ENCODE measurements around the gene PPP1R3G.
"Not testable (repeated sequence)": the region's sequence is repeated elsewhere in the genome, so short reads cannot be mapped to it uniquely, and the experiment has no call there.

Gene PPP1R3G

DNA sequence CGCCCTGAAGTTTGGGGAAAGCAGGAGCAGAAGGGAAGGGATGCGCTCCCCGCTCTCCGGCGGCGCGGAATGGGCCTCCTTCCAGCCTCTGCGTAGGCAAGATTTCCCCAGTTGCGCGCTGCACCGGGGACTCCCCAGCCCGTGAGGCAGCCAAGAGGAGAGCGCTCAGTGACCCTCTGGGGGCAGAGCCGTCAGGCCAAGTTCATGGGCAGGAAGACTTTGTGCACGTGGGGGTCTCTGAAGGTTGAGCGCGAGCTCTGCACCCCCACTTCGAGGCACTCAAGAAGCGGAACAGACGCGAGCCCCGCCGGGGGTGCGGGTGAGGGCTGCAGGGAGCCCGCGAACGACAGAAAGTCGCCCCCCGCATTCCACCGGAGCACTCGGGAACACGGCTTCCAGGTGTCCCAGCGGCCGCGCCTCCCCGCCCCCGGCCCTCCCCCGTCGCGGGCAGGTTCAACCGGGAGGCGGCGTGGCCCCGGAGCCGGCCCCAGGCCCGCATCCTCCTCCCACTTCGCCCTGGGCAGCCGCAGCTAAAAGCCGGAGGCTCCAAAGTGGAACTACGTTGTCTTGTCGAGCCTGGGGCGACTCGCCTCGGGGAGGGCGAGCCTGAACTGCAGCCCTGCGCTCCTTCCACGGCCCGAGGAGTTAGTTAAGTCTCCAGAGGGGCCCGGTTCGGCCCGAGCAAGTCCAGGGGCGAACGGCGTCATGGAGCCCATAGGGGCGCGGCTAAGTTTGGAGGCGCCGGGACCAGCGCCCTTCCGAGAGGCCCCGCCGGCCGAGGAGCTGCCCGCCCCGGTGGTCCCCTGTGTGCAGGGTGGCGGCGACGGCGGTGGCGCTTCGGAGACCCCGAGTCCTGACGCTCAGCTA is at the start of gene PPP1R3G:
TSS of gene PPP1R3G (plus strand) at position 561 of the 867 bp plus-strand sequence. CDS start at position 706, 145 bp downstream.
- DNase-seq, result peak; percentile 33 to 46

DNA sequence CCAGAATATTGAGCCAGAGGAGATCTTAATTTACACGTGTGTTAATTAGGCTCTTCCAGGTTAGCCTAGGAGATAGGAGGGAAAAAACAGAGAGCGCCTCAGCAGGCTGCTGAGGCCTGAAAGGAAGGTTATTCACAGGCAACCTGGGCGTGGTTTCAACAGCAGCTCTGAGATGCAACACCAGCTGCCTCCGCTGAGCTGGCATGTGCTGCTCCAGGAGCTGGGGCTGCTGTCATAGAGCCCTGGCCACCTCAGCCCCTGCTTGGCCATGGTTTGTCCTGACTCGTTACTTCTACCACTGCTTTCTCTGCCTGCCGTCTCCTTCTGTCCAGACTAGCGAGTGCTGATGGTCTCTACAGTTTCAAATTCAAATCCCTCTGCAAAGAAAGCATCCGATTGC is 48.9 kb upstream of the PPP1R3G start:
- DNase-seq, result no peak

DNA sequence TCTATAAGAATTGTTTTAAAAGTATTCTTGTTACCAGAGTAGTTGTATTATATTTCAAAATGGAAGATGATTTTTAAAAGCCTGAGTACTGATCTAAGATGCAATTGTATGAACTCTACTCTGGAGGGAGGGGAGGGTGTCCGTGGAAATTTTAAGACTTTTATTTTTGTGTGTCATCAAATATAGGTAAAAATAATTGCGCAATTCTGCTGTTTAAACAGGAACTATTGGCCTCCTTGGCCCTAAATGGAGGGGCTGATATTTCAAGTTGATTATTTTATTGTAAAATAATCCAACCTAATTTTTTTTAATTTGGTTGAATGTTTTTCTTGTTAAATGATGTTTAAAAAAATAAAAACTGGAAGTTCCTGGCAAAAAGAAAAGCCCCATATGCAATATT is 43.2 kb upstream of the PPP1R3G start:
- no peak for DNase-seq

DNA sequence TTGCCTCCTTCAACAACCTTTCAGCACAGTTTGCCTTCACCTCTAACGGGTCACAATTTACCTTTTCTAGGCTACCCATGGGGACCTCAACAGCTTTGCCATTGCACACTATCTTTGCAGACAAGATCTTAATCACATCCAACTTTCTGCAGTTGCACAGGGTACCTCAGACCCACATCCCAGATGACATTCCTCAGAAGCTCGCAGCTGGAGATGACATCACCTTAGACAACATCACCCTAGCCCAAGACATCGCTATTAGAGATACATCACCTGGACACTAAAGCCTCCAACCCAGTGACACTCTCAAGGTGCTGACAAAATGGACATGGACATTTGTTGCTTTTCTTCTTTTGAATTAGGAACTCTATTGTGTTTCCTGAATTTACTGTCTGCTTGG is 42.7 kb upstream of the PPP1R3G start:
- no peak for DNase-seq

DNA sequence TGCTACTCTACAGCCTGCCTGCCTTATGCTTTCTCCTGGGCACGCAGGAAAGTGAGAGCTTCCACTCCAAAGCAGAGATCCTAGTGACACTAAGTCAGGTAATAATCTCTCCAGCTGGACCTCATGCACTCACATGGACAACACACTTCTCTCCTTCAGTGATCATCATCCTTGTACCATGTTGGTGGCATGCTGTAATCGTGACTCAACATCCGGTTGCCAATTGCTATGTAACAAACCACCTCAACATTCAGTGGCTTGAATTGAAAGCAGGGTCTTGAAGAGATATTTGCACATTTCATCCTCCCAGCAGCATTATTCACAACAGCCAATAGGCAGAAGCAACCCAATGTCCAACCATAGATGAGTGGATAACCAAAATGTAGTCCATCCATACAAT is 40.3 kb upstream of the PPP1R3G start:
- no peak for DNase-seq

DNA sequence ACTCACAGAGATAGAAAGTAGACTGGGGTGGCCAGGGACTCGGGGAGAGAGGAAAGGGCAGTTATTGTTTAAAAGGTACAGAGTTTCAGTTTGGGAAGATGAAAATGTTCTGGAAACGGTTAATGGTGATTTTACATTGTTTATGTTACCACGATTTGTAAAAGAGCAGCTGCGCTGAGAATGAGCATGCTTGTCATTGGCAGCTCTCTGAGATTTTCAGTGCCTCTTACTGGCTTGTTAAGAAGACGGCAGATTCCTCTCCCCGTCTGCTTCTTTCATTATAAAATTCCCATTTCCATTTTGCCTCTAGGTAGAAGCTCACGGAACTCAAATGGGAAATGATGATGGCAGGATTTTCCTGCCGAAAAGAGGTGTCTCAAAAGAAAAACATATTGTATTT is 39.7 kb upstream of the PPP1R3G start:
- no peak for DNase-seq

DNA sequence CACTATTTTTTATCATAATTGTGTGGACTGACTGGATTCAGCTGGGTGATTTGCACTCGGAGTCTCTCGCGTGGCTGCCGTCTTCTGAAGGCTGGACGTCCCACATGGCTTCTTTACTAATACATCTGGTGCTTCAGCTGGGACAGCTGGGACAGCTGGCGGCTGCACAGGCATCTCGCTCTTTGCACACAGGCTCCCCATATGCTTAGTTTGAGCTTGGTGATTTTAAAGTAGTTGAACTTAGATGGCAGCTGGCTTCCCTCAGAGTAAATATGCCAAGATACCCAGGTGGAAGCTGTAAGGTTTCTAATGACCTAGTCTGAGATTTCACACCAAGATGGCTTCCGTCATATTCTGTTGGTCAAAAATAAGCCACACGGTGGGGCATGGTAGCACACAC is 38.7 kb upstream of the PPP1R3G start:
- no peak for DNase-seq

DNA sequence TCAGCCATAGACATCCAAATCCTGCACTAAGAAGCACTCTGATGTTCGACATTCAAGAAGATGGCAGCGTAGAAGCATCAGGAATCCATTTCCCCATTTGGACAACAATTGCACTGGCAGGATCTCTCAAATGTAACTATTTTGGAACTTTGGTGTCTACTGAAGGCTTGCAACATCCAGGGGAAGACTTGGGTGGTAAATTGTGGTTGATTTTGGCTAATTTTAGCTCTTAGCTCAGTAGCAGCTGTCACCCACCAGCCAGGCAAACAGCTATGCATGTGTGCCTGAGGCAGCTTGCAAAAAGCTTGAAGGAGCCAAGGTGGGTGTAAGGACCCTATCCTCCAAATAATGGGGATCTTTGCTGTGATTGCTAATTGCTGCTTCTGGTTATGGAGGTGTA is 35.1 kb upstream of the PPP1R3G start:
- DNase-seq, result no peak

DNA sequence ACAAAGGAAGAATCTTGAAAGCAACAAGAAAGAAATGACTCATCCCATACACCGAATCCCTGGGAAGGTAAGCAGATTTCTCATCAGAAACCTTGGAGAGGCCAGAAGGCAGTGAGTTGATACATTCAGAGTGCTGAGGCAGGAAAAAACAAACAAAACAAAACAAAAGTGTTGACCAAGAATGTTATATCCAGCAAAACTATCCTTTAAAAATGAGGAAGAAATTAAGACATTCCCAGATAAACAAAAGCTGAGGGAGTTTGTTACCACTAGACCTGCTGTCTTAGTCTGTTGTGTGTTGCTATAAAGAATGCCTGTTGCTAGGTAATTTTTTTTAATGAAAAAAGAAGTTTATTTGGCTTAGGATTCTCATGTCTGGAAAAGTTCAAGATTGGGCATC is 33.7 kb upstream of the PPP1R3G start:
- DNase-seq, result no peak

DNA sequence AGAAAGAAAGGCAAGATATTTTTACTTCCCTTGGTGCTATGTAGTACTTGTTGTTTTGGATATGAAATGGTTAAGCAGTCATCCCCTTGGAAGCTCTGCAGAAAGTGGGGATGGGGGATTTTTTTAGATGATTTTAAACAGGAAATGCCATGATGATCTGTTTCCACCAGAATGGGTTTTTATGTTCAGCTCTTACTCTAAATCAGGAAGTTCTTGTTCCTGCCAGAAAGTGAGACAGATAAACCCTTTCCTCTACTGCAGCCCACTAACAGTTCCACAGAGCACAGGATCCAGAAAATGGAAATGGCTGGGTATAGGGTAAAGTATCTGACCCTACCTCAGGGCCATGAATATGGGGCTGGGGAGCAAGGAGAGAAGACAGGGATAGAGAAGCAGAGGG is 32.1 kb upstream of the PPP1R3G start:
- DNase-seq, result no peak

DNA sequence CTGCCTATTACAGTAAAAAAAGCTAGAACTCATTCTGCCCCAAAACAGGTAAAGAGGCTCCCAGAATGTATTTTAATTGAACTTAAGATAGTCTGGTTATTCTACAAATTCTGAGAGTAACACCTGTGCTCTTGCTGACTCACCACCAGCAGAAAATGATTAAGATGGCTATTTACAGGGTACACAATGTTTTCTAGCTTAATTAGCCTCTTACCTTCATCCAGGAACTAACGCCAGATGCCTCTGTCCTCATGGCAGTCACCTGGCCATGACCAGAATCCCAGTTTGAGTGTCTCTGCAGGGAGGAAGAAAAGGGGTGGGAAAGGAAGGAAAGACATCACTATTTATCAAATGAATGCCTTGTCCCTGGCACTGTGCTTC is 31.3 kb upstream of the PPP1R3G start:
- DNase-seq, result no peak

DNA sequence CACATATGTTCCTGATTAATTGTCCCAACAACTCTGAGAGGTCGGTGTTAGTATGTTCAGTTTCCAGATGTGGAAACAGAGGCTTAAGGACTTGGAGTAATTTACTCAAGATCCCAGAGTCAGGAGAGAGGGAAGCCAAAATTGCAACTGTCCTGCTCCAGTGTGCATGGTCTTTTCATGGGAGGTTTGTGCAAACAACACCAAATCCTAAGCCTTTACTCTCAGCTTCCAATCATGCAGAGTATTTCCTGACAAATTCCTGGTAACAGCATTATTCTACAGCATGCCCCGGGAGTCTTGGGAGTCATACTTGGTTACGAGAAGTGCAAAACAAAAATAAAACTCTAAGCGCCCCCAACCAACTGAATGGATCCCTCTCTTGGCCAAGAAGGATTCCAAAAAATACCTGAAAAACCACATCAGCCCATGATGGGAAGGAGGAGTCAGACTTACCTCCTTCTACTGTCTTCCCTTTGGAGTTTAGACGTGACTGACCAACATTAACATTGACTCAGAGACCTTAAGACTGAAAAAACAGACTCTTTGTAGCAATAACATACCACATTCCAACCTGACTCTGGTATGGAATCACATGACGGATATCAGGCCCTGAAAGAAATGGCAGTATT is 30.8 kb upstream of the PPP1R3G start:
- no peak for DNase-seq

DNA sequence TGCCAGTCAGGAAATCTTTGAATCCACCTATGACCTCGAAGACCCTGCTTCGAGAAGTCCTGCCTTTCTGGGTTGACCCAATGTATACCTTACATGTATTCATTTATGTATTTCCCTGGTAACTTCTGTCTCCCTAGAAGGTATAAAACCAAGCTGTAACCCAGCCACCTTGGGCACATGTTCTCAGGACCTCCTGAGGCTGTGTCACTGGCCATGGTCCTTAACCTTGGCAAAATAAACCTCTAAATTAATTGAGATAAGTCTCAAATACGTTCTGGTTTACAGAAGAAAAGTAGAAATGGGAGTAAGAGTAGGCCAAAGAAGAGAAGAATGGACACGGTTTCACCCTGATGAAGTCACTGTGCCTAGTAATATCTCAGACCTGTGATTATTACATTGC is 30.0 kb upstream of the PPP1R3G start:
- no peak for DNase-seq

DNA sequence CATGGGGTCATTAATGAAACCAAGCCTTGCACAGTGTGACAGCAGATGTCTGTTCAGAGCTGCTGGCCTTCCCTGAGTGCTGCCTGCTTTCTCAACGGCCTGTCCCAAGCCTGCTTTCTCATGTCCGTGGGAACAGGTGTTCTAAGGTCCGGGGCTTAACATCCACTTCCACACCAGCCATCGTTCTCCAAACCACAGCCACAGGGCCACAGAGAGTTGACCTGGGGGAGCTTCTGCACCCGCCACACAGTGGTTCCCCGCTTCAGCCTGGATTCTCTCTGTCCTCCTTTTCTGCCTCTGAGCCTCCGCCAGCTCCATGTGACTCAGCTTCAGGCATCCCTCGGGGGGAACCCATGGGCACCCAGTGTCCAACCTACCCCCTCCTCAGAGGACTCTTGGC is 26.9 kb upstream of the PPP1R3G start:
- DNase-seq, result no peak

DNA sequence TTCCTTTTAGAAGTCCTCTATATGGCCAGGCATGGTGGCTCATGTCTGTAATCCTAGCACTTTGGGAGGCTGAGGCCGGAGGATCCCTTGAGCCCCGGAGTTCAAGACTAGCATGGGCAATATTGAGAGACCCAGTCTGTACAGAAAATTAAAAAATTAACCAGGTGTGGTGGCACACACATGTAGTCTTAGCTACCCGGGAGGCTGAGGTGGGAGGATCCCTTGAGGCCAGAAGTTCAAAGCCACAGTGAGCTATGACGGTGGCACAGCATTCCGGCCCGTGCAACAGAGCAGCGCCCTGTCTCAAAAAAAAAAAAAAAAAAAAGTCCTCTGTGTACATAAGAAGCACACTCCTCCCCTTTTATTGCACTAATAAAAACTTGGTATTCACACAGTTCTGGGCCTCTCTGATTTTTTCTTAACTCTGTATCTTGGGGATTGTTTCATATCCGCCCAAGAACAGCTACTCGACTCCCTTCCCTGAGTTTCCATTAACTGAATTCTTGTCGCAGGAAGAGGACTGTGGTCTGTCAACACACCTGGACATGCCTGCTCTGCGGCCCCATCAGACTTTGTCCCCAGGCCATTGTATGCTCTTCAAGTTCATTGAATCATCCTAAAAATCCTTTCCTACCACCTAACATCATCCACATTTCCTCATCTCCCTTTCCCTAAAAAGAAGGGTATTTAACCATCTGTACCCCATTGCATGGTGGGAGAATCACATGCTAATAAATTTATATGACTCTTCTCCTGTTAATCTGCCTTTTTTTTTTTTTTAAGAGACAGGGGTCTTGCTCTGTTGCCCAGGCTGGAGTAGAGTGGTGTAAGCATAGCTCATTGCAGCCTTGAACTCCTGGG is 25.9 kb upstream of the PPP1R3G start:
- no peak for DNase-seq

DNA sequence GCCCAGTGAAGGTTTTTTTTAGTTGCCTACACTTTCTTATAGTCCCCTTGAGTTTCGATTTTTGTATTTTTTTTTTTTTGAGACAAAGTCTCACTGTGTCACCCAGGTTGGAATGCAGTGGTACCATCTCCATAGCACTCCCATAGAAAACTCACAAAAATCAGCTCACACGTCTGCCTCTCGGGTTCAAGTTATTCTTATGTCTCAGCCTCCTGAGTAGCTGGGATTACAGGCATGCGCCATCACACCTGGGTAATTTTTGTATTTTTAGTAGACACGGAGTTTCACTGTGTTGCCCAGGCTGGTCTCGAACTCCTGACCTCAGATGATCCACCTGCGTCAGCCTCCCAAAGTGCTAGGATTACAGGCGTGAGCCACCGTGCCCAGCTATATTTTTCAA is 24.7 kb upstream of the PPP1R3G start:
- DNase-seq, result not testable (repeated sequence)

DNA sequence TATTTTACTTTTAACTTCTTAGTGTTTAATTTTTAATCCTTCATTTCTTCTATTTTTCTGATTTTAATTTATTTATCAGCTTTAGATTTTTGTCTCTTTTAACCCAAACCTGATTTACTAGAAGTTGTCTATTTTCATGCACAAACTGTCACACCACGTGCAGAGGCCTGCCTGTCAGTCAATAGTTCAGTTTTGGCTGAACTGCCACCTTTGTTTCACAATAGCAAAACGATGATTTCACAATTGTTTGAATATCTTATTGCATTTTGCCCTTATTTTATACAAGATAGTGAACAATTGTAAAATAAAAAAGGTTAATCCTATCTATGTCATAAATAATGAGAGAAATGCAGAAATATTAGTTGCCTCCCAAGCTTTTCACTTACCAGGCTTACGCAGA is 24.0 kb upstream of the PPP1R3G start:
- DNase-seq, result no peak

DNA sequence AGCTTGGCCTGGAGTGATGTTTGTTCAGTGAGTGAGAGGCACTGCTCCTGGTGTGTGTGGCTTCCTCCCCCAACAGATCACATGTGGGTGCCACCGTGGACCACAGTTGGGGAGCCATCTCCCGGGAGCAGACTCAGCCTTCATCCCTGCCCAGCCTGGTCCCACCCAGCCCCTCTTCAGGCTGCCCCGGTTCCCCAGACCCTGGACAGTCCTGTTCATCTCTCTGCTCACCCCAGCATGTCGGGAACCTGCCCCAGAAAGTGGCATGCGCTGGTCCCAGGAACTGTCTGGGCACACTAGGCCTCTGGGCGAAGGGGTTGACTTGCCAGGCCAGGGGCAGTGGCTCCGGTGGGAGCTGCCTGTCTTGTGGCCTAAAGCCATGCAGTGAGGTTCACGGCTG is 21.5 kb upstream of the PPP1R3G start:
- DNase-seq, result no peak

DNA sequence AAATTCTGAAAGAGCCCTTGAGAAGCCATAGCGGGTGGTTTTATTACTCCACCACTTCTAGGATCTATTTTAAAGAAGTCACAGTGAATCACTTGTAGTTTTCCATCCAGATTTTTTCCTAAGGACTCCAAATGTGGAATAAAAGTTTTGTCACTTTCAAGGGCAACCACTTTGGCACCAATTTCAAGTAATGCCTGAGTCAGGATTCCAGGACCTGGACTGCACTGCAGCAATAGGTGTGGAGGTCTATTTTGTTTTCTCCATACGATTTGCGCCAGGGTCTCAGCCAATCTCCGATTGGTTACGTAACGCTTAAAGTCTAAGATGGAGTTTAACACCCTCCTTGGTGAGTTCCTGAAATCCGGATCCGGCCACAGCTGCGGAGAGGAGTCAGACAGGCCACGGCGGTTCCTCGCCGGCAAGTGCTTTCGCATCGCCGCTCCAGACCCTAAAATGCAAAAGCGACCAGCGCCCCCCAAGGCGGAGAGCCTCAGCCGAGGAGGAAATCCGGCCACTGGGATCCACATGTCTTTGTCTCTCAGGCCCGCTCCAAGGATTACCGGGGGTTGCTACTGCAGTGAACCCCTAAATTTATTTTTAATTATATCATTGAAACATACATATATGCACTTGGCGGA is 18.6 kb upstream of the PPP1R3G start:
- no peak for DNase-seq

DNA sequence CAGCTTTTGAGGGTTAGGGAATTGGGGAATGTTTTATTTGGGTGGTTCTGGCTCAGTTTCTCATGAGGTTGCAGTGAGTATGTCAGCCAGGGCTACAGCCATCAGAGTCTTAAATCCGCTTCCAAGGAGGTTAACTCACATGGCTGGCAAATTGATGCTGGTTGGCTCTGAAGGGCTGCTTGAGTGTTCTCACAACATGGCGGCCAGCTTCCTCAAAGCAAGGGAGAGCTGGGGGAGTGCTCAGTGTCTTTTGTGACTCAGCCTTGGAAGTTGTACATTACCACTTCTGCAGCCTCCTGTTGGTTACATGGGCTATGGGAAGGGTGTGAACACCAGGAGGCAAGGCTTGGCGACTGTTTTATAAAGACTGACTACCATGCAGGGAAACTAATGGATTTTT is 17.8 kb upstream of the PPP1R3G start:
- DNase-seq, result no peak

DNA sequence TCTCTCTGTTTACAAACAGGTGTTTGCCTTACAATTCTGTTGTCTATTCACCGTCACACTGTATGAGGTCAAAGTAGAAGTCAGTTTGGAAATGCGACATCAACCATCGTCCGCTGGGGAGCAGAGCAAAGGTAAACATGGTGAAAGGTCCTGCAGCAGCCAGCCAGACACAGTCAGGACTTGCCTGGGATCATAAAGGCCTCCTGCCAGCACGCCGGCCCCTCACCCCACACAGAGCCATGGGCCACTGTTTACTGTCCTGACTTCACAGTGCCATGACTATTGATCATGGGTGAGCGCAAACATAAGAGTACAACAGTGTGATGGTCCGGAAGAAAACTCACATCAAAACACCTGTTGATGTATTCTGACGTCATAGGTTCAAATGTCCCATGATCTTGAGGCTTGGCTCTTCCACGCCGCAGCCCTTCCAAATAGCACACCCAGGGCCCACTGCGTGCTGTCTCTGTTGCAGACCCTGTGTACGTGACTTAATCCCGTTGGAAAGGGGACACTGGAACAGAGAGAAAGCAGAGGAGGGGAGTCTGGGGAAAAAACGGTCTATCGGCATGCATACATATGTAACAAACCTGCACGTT is 16.9 kb upstream of the PPP1R3G start:
- DNase-seq, result no peak

DNA sequence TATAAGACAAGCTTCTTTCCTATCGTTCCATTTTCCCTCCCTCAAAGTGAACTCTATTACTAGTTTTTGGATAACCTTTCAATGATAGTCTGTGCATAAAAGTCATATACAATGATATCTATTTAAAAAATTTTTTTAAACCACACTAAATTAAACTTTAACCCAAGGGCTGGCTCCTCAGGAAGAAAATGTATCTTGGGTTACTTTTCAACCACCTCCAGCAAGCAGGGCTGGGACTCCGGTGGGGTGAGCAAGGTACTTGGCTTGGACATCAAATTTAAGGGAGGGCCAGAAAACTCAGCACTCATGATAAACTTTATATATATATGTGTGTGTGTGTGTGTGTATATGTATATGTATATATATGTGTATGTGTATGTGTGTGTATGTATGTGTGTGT is 13.9 kb upstream of the PPP1R3G start:
- DNase-seq, result no peak

DNA sequence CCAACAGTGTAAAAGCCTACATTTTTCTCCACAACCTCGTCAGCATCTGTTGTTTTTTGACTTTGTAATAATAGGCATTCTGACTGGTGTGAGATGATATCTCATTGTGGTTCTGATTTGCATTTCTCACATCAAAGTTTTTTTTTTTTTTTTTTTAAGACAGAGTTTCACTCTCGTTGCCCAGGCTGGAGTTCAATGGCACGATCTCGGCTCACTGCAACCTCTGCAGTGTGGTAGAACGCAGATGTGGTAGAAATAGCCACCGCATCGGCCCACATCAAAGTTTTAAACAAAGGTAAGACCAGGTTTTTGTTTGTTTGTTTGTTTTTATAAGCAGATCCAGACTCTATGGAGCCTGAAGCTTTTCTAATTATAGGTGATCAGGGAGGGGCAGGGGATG is 12.7 kb upstream of the PPP1R3G start:
- DNase-seq, result no peak

All from activated T-cell treated with anti-CD3 and anti-CD28 coated beads, Interleukin-2, amount 50 U/mL, for 48 hours (primary cell).